Chondrocyte (in vitro differentiated cells): ENCODE results near the gene ARAF. TPM values are rescaled to one million over a fixed set of nuclear protein-coding genes. Genes with fewer than 3 reads are reported as not detected.

ENCODE experiments used
- DNase-seq: peaks from one replicate; pipeline ENCODE4 v3.0.0; 2021; ENCODE audit warnings: mixed read lengths, low spot score
- H3K27ac Mint-ChIP-seq: one replicate; pipeline ENCODE4 v1.8.0; 2021; ENCODE audit warnings: mild to moderate bottlenecking, moderate library complexity, mixed read lengths; ENCODE audit not compliant: unreplicated experiment
- H3K27me3 Mint-ChIP-seq: 2 replicates; pipeline ENCODE4 v1.8.0; 2021; ENCODE audit warnings: low read depth, mixed read lengths
- H3K36me3 Mint-ChIP-seq: 2 replicates; pipeline ENCODE4 v1.8.0; 2021; ENCODE audit warnings: low read depth, mixed read lengths
- H3K4me1 Mint-ChIP-seq: 2 replicates; pipeline ENCODE4 v1.8.0; 2021; ENCODE audit warnings: low read depth, mild to moderate bottlenecking, mixed read lengths
- H3K4me3 Mint-ChIP-seq: one replicate; pipeline ENCODE4 v1.8.0; 2021; ENCODE audit warnings: mild to moderate bottlenecking, moderate library complexity, mixed read lengths; ENCODE audit not compliant: unreplicated experiment
- H3K9me3 Mint-ChIP-seq: 2 replicates; pipeline ENCODE4 v1.8.0; 2021; ENCODE audit warnings: low read depth, mixed read lengths
- CTCF ChIP-seq: fragments of 200-600 bp; sonication (generic); IDR thresholded peaks from 2 replicates; pipeline ENCODE4 v1.5.0; 2021; ENCODE audit warnings: antibody characterized with exemption, mild to moderate bottlenecking, moderate library complexity
- total RNA-seq: library from RNA; stranded (reverse); gene quantifications from 3 replicates; pipeline ENCODE4 v1.2.1, GENCODE V29; 2021

The ARAF gene
- total RNA-seq, 1 donor from 2014 or later: 61.9 TPM

DNA sequence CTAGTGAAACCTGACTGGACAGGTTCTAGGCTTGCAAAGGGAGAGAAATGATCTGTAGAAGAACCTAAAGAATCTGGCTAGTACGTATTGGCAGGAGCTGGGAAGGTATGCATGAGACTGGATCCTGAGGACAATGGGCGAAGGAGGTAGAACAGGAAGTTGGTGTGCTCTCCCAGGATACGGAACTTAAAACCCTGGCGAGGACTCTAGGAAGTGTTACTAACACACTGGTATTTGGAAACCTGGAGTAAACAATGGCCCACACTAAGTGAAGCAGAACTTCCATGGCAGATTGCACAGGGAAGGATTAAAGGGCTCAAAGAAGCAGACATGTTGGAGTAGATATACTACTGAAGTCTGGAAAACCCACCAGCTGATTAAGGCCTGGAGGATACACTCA lies 49.5 kb downstream of the ARAF start:
- no peak overlapping the region for H3K4me3 Mint-ChIP-seq
- no peak for TF ChIP-seq CTCF
- no peaks in the 10 kb centered on the region for H3K27me3 Mint-ChIP-seq
- no peak overlapping the region for H3K27ac Mint-ChIP-seq
- no peak for DNase-seq
- H3K4me1 Mint-ChIP-seq: peaks cover 3% of the 10 kb centered on the region
- no peaks in the 10 kb centered on the region for H3K36me3 Mint-ChIP-seq
- peaks cover 12% of the 10 kb centered on the region for H3K9me3 Mint-ChIP-seq

- Mint-ChIP-seq H3K4me3 (no peak overlapping the region), H3K27ac (no peak overlapping the region), H3K4me1 (peaks cover 3% of the 10 kb centered on the region), H3K9me3 (peaks cover 12% of the 10 kb centered on the region), H3K27me3 (no peaks in the 10 kb centered on the region), H3K36me3 (no peaks in the 10 kb centered on the region)
- DNase-seq: no peak
- no peak for TF ChIP-seq CTCF
Observed at GRCh38 chrX:47611489-47611888, 50.5 kb downstream of the ARAF start.

- H3K9me3 Mint-ChIP-seq: peaks cover 12% of the 10 kb centered on the region
- no peak overlapping the region for H3K4me3 Mint-ChIP-seq
- H3K36me3 Mint-ChIP-seq: no peaks in the 10 kb centered on the region
- no peaks in the 10 kb centered on the region for H3K27me3 Mint-ChIP-seq
- H3K27ac Mint-ChIP-seq: no peak overlapping the region
- TF ChIP-seq CTCF: no peak
- DNase-seq: no peak
- peaks cover 3% of the 10 kb centered on the region for H3K4me1 Mint-ChIP-seq
Observed at GRCh38 chrX:47611926-47612325, 50.9 kb downstream of the ARAF start.

- TF ChIP-seq CTCF: no peak
- H3K27me3 Mint-ChIP-seq: no peaks in the 10 kb centered on the region
- H3K4me1 Mint-ChIP-seq: peaks cover 3% of the 10 kb centered on the region
- H3K9me3 Mint-ChIP-seq: peaks cover 12% of the 10 kb centered on the region
- H3K36me3 Mint-ChIP-seq: no peaks in the 10 kb centered on the region
- no peak overlapping the region for H3K27ac Mint-ChIP-seq
- H3K4me3 Mint-ChIP-seq: no peak overlapping the region
- no peak for DNase-seq
Observed at GRCh38 chrX:47612418-47612817, 51.4 kb downstream of the ARAF start.

DNA sequence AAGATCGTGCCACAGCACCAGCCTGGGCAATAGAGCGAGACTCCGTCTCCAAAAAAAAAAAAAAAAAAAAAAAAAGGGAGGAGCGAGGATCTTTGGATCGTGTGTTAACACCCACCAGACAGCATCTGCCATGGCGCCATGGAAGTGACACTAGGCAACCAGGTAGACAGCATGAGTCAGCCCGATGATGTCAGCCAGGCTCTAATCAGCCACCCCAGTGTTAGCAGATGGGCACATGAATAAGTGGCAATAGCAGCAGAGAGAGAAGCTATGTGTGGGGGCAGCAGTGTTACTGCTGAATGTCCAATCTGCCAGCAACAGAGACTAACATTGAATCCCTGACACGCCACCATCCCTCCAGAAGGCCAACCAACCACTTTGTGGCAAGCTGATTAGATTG lies 52.1 kb downstream of the ARAF start:
- Mint-ChIP-seq H3K9me3 (peaks cover 12% of the 10 kb centered on the region), H3K27ac (no peak overlapping the region), H3K36me3 (no peaks in the 10 kb centered on the region), H3K4me3 (no peak overlapping the region), H3K4me1 (peaks cover 3% of the 10 kb centered on the region), H3K27me3 (no peaks in the 10 kb centered on the region)
- TF ChIP-seq CTCF: no peak
- no peak for DNase-seq
